Retinal pigment epithelial cell (primary cell): ENCODE data around the gene CD9.

ENCODE experiments used
- DNase-seq: peaks from one replicate; pipeline ENCODE4 v3.0.0-alpha.2; 2010; ENCODE audit warnings: low read depth
- H3K4me3 ChIP-seq: 2 replicates; pipeline ENCODE4 v1.5.1; 2011; ENCODE audit warnings: mild to moderate bottlenecking, low read length, control low read depth, moderate library complexity
- TF ChIP-seq, protein P1 (sequence below): conservative IDR thresholded peaks from 2 replicates; pipeline ENCODE4 v1.5.1; 2011; ENCODE audit warnings: low read depth, low read length, control low read depth, inconsistent platforms

The CD9 gene

DNA sequence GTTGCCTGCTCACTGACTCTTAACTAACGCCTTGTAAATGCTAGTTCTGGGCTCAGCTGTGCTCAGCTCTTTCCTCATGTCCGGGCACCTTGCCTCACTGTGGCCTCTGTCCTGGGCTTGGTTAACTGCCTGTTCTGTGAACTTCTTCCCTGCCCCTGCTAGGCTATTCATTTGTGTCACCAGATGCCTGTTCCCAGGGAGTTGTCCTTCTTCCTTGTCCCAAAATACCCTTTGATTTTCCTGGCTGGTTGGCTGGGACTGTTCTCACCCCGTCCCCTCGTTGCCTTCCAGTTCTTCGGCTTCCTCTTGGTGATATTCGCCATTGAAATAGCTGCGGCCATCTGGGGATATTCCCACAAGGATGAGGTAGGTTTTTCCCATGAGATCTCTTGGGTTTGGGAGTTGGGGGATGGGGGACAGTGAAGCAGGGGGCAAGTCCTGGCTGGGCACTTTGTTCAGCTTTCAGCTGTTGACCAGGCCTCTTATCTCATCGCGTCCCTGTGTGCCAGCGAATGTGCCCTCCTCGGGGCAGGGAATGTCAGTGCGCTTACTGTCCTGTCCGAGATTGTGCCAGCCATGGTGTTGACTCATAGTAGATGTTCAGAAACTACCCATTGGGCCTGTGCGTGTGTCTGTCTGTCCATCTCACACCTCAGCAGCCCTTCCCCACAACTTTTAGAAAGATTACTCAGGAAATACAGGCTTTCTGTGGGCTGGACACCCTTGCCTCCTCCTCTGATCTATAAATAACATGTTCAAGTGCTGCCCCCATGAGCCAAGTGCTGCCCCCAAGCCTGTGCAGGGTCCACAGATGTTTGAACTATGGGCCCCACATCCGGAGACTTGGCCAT is 33.1 kb downstream of the CD9 start:
- H3K4me3 ChIP-seq = no peak overlapping the region
- no peak for DNase-seq
- TF ChIP-seq, protein P1, sequence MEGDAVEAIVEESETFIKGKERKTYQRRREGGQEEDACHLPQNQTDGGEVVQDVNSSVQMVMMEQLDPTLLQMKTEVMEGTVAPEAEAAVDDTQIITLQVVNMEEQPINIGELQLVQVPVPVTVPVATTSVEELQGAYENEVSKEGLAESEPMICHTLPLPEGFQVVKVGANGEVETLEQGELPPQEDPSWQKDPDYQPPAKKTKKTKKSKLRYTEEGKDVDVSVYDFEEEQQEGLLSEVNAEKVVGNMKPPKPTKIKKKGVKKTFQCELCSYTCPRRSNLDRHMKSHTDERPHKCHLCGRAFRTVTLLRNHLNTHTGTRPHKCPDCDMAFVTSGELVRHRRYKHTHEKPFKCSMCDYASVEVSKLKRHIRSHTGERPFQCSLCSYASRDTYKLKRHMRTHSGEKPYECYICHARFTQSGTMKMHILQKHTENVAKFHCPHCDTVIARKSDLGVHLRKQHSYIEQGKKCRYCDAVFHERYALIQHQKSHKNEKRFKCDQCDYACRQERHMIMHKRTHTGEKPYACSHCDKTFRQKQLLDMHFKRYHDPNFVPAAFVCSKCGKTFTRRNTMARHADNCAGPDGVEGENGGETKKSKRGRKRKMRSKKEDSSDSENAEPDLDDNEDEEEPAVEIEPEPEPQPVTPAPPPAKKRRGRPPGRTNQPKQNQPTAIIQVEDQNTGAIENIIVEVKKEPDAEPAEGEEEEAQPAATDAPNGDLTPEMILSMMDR = no peak

- TF ChIP-seq, protein P1 = no peak
- no peak for DNase-seq
- H3K4me3 ChIP-seq = no peak overlapping the region
Measured at GRCh38 chr12:6234214-6234613, 34.0 kb downstream of the CD9 start.

DNA sequence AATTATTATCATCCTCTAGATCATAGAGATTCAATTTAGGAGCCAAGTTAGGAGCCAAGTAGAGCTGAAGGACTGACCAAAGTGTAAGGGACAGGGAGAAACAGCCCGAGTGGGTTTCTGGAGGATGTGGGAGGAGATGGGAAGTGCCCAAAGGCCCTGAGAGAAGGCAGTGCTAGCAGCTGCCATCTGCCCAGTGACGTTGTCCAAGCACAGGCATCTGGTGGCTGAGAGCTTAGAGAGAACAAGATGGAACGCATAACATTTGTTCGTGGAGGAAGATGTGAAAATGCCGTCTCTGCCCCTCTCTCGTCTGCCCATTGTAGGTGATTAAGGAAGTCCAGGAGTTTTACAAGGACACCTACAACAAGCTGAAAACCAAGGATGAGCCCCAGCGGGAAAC is 34.7 kb downstream of the CD9 start:
- TF ChIP-seq, protein P1 = no peak
- no peak overlapping the region for H3K4me3 ChIP-seq
- no peak for DNase-seq

- TF ChIP-seq, protein P1 = no peak
- no peak overlapping the region for H3K4me3 ChIP-seq
- no peak for DNase-seq
Measured at GRCh38 chr12:6235499-6235898, 35.3 kb downstream of the CD9 start.

DNA sequence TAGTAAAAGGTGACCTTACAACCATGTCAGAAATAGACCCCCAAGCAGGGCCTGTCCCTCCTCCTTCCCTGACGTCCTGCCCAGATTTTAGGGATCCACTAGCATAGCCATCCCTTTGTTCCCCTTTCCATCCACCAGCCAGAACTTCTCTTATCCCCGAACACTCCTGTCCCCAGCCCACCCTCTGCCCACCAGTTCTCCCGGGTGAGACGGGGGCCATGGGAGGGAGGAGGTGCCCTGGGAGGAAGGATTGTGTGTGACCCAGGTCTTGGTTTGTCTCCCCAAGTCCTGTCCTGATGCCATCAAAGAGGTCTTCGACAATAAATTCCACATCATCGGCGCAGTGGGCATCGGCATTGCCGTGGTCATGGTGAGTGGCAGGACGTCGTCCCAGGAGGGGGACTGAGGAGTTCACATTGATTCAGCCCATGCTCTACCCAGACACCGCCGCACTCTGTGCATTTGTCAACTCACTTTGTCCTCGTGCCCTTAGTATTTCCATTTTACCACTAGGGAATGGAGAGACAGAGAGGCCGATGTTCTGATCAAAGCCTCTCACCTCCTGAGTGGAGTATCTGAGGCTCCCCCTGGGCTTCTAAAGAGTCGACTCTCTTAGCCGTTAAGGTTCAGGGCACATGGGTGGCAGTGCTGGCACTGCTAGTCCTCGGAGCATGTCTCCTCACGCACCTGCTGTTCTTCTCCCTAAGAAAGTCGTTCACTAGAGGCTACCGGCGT is 35.9 kb downstream of the CD9 start:
- TF ChIP-seq, protein P1 = no peak
- no peak overlapping the region for H3K4me3 ChIP-seq
- DNase-seq = no peak

DNA sequence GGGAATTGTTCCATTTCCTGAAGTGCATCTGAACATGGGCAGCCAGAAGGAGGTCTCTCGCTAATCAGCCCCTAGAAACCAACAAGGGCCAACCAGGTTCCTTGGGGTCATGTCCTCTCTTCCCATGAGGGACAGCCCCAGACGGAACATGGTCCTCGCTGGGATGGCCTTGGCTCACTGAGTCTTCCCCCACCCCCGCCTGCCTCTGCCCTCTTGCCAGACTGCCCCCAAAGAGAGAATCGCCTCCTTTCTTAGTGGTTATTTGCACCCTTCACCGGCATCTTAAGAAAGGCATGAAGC is 36.4 kb downstream of the CD9 start:
- DNase-seq = no peak
- H3K4me3 ChIP-seq = no peak overlapping the region
- TF ChIP-seq, protein P1 = no peak

DNA sequence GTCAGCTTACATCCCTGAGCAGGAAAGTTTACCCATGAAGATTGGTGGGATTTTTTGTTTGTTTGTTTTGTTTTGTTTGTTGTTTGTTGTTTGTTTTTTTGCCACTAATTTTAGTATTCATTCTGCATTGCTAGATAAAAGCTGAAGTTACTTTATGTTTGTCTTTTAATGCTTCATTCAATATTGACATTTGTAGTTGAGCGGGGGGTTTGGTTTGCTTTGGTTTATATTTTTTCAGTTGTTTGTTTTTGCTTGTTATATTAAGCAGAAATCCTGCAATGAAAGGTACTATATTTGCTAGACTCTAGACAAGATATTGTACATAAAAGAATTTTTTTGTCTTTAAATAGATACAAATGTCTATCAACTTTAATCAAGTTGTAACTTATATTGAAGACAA is 37.6 kb downstream of the CD9 start:
- TF ChIP-seq, protein P1 = no peak
- no peak overlapping the region for H3K4me3 ChIP-seq
- no peak for DNase-seq
